IPS-NIHi11 (cell line): ENCODE results near the gene USP7.
"Not testable (repeated sequence)": the region's sequence is repeated elsewhere in the genome, so short reads cannot be mapped to it uniquely, and the experiment has no call there.

Experiments
- DNase-seq: peaks from one replicate; pipeline ENCODE4 v3.0.0; 2012; ENCODE audit warnings: mixed read lengths, low spot score

Gene USP7

DNA sequence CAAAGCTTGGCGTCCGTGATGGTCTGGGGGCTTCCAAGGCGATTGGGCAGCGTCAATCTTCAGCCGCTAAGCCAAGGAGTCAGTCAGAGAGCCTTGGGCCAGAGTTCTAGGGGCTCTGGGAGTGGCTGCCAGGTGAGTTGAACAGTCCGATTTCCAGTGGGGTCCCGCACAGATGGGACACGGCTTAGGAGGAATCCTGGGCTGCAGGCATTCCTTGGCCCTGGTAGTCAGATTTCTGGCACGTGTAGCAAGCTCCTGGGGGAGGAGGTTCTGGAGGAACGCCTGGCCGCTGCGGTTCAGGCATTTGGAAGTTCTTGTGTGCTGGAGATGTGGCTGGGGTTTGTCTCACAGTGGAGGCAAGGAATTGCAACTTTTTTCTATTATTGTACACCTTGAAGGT, 120.4 kb downstream of the USP7 start:
- not testable (repeated sequence) for DNase-seq
